Erythroblast (primary cell): ENCODE data around the gene UBE2E2.

ENCODE experiments used
- GATA1 ChIP-seq: IDR thresholded peaks from 2 replicates; pipeline ENCODE4 v1.6.1; 2011; ENCODE audit warnings: low read depth, mild to moderate bottlenecking, control low read depth, low read length, moderate library complexity
- POLR2A ChIP-seq: IDR thresholded peaks from 2 replicates; pipeline ENCODE4 v1.6.1; 2011; ENCODE audit warnings: mild to moderate bottlenecking, low read length

DNA sequence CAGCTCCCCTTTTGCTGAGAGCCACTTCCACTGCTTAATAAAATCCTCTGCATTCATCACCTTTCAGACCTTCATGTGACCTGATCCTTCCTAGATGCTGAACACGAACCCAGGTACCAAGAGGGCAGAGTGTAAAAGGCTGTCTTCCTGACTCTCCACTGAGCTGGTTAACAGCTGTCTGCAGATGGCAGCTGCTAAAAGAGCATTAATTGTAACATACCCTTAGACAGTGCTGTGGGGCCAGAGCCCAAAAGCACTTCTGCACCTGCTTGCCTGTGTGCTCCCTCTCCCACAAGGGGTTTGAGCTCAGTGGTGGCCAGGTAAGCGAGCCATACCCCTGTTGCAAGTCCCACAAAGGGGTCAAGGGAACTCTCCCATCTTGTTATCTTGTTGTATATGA, 187.3 kb downstream of the UBE2E2 start:
- no peak for TF ChIP-seq POLR2A
- no peak for TF ChIP-seq GATA1
